Epithelial cell of prostate (primary cell): ENCODE measurements around the gene RIPOR3.

Experiments
- DNase-seq: peaks from one replicate; pipeline ENCODE4 v3.0.0-alpha.2; 2011; ENCODE audit warnings: low read depth, low spot score
- H3K27ac ChIP-seq: fragments of 450-650 bp; 2 replicates; pipeline ENCODE4 v1.5.1; 2017; ENCODE audit warnings: mild to moderate bottlenecking

Gene RIPOR3

DNA sequence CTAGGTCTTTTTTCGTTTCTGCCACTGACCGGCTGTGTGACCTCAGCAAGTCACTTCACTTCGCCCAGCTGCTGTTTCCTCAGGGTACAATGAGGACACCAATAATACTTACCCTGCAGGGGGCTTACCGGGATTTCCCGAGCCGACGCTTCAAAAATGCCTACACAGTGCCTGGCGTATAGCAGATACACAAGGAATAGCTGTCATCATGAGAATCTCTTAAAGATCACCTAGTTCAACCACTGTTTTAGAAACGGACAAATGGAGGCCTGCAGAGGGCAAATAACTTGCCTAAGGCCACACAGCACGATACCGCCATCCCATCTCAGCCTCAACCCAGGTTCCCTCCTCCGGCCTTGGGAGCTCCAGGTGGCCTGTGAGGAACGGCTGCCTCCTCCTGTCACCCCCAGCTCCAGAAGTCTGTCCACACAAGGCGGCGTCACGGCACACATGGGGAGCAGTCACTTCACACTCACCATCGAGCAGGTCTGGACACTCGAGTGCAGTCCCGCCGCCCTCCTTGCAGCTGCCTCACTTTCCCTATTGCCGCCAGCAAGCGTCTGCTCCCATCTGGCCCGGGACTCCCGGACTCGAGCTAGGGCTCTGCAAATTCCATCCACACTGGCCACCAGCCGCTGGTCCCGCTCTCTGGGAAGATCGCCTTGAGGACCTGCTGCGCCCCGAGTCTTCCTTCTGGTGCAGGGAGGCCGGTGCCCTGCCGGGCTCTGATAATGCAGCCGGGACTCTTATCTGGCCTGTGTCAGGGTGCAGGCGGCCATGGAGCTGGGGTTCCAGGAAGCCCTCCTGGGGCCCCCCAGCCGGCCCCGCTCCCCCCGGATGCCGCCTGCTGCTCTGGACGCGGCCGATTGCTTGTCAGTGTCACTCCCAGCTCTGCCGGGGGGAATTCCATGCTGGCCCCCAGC, at the start of gene RIPOR3:
Gene RIPOR3, minus strand, starts transcription at position 893 of the 923 bp plus-strand sequence. Its CDS starts 414 bp downstream, at position 479.
- no peak for DNase-seq
- H3K27ac ChIP-seq, result no peak within 1 kb of the TSS

GRCh38 chr20:50737352-50737751, 46.0 kb upstream of the RIPOR3 start:
- no peak for DNase-seq

GRCh38 chr20:50735813-50736212, 44.5 kb upstream of the RIPOR3 start:
- DNase-seq, result no peak
- peak overlapping the region; percentile 100 for H3K27ac ChIP-seq

More at GRCh38 chr20:50737352-50737751, 46.0 kb upstream of the RIPOR3 start:
- H3K27ac ChIP-seq, result no peak overlapping the region

GRCh38 chr20:50734730-50735679, 43.7 kb upstream of the RIPOR3 start:
- peak overlapping the region; percentile 100 for H3K27ac ChIP-seq
- DNase-seq, result no peak

DNA sequence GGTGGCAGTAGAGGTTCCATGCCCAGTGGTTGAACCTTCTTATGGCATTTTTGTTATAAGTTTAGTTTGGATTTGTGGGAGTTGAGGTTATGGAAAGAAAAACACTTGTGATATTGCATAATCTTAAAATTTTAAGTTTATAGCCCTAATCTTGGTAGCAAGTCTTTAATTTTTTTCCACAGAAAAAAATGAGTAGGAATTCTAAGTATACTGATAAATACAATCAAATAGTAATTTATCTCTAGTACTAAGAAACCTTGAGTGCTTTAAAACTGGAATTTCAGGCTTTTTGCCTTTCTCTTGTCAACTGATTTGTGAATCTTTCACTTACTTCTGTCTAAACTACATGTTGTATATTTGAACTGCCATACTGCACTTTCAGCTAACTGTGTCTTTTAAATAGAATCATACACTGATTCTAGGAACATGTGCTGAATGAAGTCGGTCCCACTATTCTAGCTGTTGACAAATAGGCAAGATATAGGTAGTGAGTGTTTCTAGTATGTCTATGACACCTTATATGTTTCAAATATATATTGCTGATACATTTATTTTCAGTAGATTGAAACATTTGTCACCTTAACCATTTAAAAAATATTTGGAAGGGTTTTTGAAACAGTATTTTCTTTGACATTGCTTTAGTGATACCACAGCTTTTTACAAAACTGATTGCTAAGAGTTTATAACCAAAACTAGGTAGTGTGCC, 42.5 kb upstream of the RIPOR3 start:
- DNase-seq, result no peak
- peak overlapping the region; percentile 100 for H3K27ac ChIP-seq

GRCh38 chr20:50731930-50732690, 40.8 kb upstream of the RIPOR3 start:
- DNase-seq, result no peak
- H3K27ac ChIP-seq, result peak overlapping the region; percentile 100

DNA sequence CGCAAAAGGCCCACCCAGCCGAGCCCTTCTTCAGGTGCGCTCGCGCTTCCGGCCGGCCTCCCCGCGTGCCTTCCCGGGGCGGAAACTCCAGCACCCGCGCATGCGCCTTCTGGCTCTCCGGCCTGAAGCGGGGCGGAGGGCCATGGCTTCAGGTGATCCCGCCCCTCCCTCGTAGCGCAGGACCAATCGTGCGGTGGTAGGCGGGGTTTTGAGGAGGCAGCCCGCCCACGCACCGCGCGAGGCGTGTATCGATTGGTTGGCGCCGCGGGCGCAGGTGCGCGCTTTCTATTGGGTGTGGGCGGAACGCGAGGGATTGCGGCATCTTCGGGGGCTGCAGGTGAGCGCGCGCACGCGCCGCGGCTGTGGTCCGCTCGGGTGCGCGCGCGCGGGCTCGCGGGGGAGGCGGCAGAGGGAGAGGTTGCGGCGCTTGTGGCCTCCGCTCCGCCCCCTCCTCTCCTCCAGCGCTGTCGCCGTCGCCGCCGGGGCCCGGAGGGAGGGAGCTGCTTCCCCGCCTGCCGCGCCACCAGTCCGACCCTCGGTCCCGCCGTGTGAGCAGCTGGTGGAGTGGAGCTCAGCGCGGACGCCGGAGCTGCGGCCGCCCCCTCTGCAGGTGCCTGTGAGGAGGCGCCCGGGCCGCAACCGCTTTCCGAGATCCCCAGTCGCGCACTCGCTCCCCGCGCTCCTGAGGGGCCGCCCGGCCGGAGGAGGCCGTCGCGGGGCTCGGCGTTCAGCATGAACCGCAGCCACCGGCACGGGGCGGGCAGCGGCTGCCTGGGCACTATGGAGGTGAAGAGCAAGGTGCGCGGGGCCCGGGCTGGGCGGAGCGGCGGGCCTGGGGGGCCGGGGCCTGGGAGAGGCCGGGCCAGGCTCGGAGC, 40.0 kb upstream of the RIPOR3 start, which contains the start of gene PARD6B:
Gene PARD6B, plus strand, starts transcription at position 526 of the 875 bp plus-strand sequence. Its CDS starts 207 bp downstream, at position 733.
- peak; percentile 96 for DNase-seq
- H3K27ac ChIP-seq, result peak within 1 kb of the TSS; percentile 100

DNA sequence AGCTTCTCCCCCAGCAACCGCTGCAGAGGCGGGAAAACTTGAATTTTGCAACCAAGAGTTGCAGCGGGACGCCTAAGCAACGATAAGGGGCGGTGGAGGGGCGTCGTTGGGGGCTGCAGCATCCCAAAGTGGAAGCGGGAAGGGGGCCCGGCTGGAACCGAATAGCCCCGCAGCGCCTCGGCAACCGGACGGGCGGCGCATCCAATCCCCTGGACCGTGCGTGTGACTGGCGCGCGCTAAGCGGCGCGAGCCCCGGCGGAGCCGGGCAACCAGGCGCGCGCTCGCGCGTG, 39.4 kb upstream of the RIPOR3 start:
- H3K27ac ChIP-seq, result peak overlapping the region; percentile 100
- no peak for DNase-seq

GRCh38 chr20:50729901-50730764, 38.8 kb upstream of the RIPOR3 start:
- peak overlapping the region; percentile 100 for H3K27ac ChIP-seq
- no peak for DNase-seq

- DNase-seq, result peak; percentile 85
These were observed 37.9 kb upstream of the RIPOR3 start for GRCh38 chr20:50728981-50729874.

DNA sequence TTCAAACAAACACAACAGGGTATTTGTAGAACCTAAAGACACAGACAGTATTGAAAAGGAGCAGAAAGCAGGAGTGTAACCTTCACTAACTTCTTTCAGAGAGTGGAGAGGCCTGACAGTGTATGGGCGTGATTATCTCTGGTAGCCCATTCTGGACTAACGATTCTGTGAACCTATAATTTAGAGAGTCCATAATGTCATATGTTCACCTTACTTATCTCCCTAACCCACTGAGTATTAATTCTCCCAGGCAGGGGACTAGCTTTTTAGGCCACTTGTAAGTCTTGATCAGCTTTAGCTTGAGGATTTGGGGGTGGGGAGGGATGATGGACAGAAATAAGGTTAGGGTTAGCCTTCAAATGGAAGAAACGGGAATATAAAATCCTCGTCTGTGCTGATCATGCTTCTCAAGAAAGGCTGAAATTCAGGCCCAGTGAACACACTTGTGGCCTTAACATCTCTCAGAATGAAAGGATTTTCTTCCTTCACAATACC, 37.2 kb upstream of the RIPOR3 start:
- peak overlapping the region; percentile 100 for H3K27ac ChIP-seq
- DNase-seq, result no peak

More at GRCh38 chr20:50728981-50729874, 37.9 kb upstream of the RIPOR3 start:
- H3K27ac ChIP-seq, result peak overlapping the region; percentile 100

- DNase-seq, result no peak
- H3K27ac ChIP-seq, result peak overlapping the region; percentile 100
These were observed 36.6 kb upstream of the RIPOR3 start for GRCh38 chr20:50727792-50728485.

DNA sequence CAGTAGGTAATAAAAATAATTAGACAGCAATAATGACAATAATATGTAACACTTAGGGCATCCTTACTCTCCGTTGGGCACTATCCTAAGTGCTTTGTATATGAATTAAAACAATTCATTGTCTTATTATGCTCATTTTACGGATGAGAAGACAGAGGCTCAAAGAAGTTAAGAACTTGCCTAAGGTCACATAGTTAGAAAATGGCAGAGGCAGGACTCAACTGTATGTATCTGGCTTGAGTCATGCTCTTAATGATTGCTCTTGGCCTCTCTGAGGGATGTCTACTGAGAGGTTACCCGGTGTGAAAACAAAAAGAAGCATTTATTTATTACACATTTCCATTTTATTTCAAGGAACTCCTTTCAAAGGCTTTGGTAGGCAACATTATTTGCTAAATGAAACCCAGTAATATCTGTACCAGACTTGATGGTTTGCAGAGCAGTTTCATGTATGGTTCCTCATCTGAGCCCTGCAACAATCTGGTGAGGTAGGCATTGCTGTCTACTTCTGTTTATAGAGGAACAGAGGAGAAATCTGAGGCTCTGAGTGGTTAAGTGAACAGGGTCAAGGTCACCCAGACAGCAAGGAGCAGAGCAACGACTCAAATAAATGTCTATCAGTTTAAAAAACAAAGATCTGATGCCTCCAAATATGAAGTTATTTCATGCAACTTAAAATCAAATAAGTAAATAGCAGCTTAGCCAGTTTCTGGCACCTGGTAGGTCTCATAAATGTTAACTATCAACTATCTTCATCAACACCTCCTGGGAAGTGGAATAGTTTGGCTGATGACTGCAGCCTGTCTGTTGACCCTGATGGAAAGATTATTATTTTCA, 35.8 kb upstream of the RIPOR3 start:
- no peak for DNase-seq
- H3K27ac ChIP-seq, result peak overlapping the region; percentile 100

DNA sequence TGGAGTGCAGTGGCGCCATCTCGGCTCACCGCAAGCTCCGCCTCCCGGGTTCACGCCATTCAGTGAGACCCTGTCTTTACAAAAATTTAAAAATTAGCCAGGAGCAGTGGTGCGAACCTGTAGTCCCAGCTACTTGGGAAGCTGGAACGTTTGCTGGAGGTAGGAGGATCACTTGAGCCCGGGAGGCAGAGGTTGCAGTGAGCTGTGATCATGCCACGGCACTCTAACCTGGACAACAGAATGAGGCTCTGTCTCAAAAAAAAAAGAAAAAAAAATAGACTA, 34.3 kb upstream of the RIPOR3 start:
- H3K27ac ChIP-seq, result peak overlapping the region; percentile 58
- no peak for DNase-seq
